Heart left ventricle (tissue), 13 donors: ENCODE measurements around the gene TMEM259.

ENCODE experiments used
- POLR2A ChIP-seq, 2 donors: fragments of 450-650 bp; IDR thresholded peaks; one replicate each; pipeline ENCODE4 v1.6.1; 2017; ENCODE audit warnings: antibody characterized with exemption in 2 of 2, mild to moderate bottlenecking in 2 of 2, moderate library complexity in 2 of 2
- TF ChIP-seq, protein P1 (sequence below), 12 donors: fragments of 200-600 bp; sonication (generic) in 4 of 12; IDR thresholded peaks; one replicate each; pipeline versions ENCODE4 v1.5.0 to v1.8.0; 2018 to 2022; ENCODE audit warnings: antibody characterized with exemption in 12 of 12, mild to moderate bottlenecking in 5 of 12
- donor health status: ischemic (EF 13 %, LVEDD 7.1; RV severe dilation, severe dysfunction).
- donor health status: DM: no; HTN: yes; CAD: no.
- donor health status: DM: no; HTN: no; CAD: no.
- donor health status: ischemic (EF 25% LVEDD 6.9; RV normal size, moderate dysfunction).
- donor health status: ischemic (EF 25% LVEDD 5.7; RV mildly dilated, moderate dysfunction).
- donor health status: ischemic (EF 35%, LVEDD 5.7; RV mildly dilated, moderate dysfunction).
- donor health status: nonischemic (EF 11% LVEDD 7.7; RV severe dilation, severe dysfunction).
- donor health status: DM: yes; HTN: yes; CAD: no.
- donor health status: PGD.
- donor health status: ischemic (EF 29% LVEDD 5.4; RV normal size, mild dysfunction).
- donor health status: nonischemic (EF 23%, LVEDD 6.1; RV moderate dilation, normal function).

DNA sequence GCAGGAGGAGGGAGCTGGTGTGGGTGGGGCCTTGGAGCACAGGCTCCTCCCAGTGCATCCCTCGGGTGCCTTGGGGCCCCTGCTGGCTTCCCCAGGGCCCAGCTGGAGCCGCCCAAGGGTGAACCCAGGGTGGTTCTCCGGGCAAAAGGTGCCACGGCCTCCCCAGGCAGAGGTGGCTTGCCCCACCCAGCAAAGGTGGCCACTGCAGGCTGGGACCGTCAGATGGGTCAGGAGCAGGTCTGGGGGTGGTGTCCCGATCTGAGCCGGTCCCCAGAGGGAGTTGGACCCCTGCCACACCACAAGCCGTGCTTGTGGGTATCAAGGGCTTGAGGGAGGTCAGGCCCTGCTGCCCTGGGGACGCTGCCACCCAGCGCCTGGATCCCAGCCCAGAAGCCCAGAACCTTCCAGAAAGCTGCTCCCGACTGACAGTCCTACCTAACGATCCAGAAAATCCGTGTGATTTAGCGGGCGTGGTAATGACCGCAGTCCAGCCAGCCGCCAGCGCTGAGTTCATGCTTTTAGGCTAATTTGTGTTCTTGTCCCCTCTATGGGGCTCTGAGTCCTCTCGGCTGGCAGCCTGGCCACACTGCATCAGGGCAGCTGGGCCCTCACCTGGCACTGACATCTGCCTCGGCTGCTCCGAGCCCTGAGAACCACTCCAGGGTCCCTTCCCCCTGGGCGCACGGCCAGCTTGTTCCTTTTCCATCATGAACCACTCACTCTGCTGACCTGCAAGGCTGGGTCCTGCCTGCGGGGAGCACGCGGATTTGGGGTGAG is 25.7 kb downstream of the TMEM259 start:
- TF ChIP-seq POLR2A (IDR thresholded peaks at IDR 0.05) = no peak
- TF ChIP-seq, protein P1, sequence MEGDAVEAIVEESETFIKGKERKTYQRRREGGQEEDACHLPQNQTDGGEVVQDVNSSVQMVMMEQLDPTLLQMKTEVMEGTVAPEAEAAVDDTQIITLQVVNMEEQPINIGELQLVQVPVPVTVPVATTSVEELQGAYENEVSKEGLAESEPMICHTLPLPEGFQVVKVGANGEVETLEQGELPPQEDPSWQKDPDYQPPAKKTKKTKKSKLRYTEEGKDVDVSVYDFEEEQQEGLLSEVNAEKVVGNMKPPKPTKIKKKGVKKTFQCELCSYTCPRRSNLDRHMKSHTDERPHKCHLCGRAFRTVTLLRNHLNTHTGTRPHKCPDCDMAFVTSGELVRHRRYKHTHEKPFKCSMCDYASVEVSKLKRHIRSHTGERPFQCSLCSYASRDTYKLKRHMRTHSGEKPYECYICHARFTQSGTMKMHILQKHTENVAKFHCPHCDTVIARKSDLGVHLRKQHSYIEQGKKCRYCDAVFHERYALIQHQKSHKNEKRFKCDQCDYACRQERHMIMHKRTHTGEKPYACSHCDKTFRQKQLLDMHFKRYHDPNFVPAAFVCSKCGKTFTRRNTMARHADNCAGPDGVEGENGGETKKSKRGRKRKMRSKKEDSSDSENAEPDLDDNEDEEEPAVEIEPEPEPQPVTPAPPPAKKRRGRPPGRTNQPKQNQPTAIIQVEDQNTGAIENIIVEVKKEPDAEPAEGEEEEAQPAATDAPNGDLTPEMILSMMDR (IDR thresholded peaks at IDR 0.05) = no peak
